ENCODE results near the gene TSPEAR.
"Not testable (repeated sequence)": the region's sequence is repeated elsewhere in the genome, so short reads cannot be mapped to it uniquely, and the experiment has no call there.

Gene TSPEAR

DNA sequence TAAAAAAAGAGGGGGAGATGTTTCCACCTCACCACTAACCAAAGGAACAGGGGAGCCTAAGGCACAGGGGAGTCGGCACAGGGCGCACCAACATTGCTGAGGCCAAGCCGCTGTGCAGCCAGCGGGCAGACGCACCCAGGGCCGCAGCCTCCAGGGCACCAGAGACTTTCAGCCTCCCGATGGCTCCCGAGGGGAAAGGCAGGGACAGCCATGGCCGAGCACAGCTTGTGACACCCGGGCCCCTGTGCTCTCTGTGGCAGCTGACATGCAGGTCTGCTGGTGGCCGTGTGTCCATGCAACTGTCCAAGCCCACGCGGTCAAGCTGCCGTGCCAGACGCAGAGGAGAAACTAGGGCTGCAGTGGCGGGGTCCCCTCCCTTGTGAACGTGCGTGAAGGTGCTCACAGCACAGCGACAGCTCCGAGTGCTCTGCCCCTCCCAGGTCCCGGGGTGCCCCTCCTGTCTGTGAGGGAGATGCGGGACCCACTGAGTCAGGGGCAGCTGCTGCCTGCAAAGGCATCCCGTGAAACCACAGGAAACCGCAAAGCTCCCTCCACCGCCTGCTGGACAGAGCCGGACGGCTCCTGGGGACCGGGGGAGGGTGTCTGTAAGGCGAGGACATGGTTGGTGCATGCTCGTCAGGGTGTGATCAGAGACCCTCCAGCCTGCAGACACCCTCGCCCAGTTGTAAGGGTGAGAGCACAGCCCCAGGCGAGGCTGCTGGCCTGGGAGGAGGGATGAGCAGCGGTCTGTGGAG, 62.6 kb downstream of the TSPEAR start:
- DNase-seq, result no peak

DNA sequence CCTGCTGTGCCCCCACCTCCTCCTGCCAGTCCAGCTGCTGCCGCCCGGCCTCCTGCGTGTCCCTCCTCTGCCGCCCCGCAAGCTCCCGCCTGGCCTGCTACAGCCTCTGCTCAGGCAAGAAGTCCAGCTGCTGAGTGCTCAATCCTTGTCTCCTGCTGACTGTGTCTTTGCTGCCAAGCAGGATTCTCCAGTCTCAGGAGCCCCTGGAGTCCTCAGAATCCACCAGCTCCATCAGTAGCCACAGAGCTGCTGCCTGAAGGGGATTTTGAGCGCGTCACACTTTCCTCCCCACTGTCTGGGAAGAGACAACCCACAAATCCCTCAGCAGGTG, 64.2 kb downstream of the TSPEAR start:
- no peak for DNase-seq

GRCh38 chr21:44646366-44647221, 64.8 kb downstream of the TSPEAR start, which contains the start of gene KRTAP10-11:
Gene KRTAP10-11, plus strand, starts transcription at chr21:44646414. Its CDS starts 45 bp downstream, at chr21:44646459.
- not testable (repeated sequence) for DNase-seq

GRCh38 chr21:44644878-44645277, 66.5 kb downstream of the TSPEAR start:
- DNase-seq, result no peak

DNA sequence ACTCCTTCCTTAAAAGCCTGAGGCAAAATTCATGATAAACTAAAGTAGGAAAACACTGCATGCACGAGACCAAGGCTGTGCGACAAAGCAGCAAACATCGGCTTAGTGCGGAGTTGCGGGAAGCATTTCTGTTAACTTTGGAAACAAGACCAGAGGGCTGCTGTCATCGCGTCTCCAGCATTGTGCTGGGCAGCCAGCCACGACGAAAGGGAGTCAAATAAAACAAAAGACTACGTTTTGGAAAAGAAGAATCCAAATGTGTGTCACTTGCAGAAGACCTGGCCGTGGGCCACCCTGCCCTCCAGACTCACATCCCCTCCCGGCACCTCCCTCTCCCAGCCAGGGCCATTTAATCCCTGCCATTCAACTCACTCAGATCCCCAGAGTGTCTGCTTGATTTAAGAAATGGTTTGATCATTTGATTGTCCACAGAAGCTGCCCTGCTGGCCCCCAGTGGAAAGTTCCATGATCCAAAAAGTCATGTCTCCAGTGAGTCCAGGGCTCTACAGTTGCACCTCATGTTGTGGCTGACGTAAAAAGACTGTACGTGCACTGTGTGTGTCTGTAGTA, 67.5 kb downstream of the TSPEAR start:
- no peak for DNase-seq

GRCh38 chr21:44640761-44641160, 70.6 kb downstream of the TSPEAR start:
- DNase-seq, result no peak

DNA sequence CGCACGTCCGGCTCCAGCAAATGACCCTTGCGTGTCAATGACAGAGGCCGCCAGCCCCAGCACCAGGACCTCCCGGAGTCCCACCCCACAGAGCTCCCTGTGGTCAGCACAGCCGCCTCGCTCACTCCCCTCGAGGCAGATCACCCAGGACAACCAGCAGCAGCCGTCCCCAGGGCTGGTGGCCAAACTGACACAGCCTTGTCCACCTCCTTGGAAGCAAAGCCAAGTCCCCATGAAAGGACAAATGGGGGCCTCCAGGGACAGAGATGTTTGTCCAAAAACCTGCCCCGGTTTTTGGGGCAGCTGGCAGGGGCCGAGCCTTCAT, 72.1 kb downstream of the TSPEAR start:
- no peak for DNase-seq

DNA sequence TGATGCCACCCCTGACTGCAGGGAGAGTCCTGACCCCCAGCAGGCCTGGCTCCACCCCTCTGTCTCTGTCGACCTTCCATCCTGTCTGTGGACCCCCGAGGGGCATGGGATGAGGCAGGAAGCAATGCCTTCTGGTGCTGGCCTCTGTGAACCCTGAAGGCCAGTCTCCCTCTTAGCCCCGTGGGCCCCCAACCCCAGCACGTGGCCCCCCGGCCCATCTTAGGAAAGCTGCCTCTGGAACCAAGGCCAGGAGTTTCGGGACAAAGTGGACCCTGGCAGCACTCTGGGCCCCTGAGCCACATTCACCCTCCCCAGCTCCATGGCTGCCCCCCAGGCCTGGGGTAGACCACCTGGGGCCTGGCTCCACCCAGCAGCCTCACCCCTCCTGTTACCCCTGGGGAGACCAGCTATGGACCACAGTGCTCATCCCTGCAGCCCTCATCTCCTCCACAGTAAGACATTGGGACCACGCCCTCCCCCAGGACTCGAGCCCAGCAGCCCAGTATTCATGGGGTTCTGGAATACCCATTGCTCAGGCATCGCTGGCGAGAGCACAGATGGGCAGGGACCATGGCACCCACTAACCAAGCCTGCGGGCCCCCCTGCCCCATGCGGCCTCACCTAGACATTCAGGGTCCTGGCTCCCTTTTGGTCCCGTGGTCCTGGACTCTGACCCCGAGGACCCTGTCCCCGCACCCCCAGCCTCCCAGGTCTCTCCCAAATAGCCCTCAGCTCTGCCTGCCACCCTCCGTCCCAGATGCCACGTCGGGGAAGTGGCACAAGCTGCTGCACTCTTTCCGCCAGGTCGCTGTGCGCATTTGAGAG, 72.7 kb downstream of the TSPEAR start:
- not testable (repeated sequence) for DNase-seq

DNA sequence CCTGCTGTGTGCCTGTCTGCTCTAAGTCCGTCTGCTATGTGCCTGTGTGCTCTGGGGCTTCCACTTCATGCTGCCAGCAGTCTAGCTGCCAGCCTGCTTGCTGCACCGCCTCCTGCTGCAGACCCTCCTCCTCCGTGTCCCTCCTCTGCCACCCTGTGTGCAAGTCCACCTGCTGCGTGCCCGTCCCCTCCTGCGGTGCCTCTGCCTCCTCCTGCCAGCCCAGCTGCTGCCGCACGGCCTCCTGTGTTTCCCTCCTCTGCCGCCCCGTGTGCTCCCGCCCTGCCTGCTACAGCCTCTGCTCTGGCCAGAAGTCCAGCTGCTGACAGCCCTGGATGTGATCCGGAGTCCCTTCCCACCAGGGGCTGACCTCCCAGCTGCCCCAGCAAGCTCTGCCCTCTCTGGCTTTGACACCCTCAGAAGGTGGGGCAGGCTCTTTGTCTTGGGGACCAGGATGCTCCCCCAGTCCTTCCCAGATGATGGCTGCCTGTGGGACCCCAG, 73.5 kb downstream of the TSPEAR start:
- not testable (repeated sequence) for DNase-seq

- DNase-seq, result no peak
Measured at GRCh38 chr21:44637018-44637850, 74.1 kb downstream of the TSPEAR start, which contains the start of gene KRTAP10-10. Gene KRTAP10-10, plus strand, starts transcription at chr21:44637356. Its CDS starts 62 bp downstream, at chr21:44637418.

GRCh38 chr21:44636209-44637017, 75.0 kb downstream of the TSPEAR start:
- no peak for DNase-seq

DNA sequence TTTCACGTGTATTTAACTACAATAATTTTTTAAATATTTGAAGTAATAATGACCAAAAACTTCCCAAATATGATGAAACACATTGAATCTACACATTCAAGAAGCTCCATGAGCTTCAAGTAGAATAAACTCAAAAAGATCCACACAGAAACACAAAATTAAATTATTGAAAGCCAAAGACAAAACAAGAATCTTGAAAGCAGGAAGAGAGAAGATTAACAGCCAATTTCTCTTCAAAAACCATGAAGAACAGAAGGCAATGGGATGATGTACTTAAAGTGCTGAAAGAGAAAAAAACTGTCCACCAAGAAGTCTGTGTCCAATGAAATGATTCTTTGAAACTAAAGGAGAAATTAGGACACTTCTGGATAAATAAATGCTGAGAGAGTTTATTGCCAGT, 79.3 kb downstream of the TSPEAR start:
- DNase-seq, result no peak

- DNase-seq, result no peak
Measured at GRCh38 chr21:44630440-44630839, 80.9 kb downstream of the TSPEAR start.

GRCh38 chr21:44628707-44629391, 82.5 kb downstream of the TSPEAR start:
- DNase-seq, result no peak

- DNase-seq, result not testable (repeated sequence)
Measured at GRCh38 chr21:44627831-44628233, 83.5 kb downstream of the TSPEAR start.

DNA sequence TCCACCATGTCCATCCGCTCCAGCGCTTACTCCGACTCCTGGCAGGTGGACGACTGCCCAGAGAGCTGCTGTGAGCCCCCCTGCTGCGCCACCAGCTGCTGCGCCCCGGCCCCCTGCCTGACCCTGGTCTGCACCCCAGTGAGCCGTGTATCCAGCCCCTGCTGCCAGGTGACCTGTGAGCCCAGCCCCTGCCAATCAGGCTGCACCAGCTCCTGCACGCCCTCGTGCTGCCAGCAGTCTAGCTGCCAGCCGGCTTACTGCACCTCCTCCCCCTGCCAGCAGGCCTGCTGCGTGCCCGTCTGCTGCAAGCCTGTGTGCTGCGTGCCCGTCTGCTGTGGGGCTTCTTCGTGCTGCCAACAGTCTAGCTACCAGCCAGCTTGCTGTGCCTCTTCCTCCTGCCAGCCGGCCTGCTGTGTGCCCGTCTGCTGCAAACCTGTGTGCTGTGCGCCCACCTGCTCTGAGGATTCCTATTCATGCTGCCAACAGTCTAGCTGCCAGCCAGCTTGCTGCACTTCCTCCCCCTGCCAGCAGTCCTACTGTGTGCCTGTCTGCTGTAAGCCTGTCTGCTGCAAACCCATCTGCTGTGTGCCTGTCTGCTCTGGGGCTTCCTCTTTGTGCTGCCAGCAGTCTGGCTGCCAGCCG, 84.1 kb downstream of the TSPEAR start:
- DNase-seq, result not testable (repeated sequence)

- no peak for DNase-seq
Measured at GRCh38 chr21:44626673-44627143, 84.7 kb downstream of the TSPEAR start, which contains the start of gene KRTAP10-9. Gene KRTAP10-9, plus strand, starts transcription at chr21:44627093. Its CDS starts 79 bp downstream, at chr21:44627172.

GRCh38 chr21:44626262-44626661, 85.1 kb downstream of the TSPEAR start:
- no peak for DNase-seq

- no peak for DNase-seq
Measured at GRCh38 chr21:44625756-44626155, 85.6 kb downstream of the TSPEAR start.
